ENCODE results near the gene TLN1.
A peak's percentile ranks its signal among the peaks of the same experiment; 100 is the strongest.

The TLN1 gene

DNA sequence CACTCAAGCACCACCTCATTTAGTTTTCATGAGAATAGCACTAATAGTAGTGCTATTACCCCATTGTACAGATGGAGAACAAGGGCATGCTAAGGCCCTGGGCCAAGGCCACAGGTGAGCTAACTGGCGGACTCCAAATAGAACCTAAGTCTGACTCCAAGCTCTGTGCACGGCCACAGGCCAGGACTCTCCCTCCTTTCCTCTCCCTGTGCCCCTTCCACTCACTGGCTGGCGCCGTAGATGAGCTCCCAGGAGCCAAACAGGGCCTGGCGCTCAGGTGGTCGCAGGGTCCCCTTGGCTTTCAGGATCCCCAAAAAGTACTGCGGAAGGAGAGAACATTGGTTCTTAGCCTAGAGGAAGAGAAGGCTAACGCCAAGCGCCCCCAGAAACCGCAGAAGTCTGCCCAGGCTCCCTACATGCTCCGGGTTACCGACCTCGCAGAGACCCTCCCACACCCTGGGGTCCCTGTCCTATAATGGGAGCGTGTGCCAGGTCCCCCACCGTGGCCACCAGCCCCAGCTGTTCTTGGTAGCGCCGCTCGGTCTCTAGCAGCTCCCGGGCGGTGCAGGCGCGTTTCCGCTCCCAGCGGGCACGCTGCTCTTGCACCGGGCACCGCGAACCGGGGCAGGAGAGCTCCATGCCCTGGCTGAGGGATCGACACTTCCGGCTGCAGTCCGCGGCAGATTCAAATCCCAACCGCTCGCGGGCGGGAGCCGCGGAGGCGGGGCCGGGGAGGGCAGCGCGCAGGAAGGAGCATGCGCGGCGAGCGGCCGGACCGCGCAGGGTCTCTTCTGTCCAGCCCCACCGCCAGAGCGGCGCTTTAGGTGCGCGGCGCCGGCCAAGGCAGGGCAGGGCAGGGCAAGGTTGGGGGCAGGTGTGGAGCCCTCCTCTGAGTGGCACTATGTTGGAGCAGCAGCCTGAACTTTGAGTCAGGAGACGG lies 67.2 kb downstream of the TLN1 start, which contains the start of gene ARHGEF39:
ARHGEF39 (minus strand) TSS at position 665 of the 940 bp plus-strand sequence; CDS start at position 639, 26 bp downstream.
- peak; percentile 95 for DNase-seq (ENCODE audit: low spot score)

- DNase-seq (ENCODE audit: low spot score), result no peak
Measured at GRCh38 chr9:35662437-35662836, 69.6 kb downstream of the TLN1 start.

DNA sequence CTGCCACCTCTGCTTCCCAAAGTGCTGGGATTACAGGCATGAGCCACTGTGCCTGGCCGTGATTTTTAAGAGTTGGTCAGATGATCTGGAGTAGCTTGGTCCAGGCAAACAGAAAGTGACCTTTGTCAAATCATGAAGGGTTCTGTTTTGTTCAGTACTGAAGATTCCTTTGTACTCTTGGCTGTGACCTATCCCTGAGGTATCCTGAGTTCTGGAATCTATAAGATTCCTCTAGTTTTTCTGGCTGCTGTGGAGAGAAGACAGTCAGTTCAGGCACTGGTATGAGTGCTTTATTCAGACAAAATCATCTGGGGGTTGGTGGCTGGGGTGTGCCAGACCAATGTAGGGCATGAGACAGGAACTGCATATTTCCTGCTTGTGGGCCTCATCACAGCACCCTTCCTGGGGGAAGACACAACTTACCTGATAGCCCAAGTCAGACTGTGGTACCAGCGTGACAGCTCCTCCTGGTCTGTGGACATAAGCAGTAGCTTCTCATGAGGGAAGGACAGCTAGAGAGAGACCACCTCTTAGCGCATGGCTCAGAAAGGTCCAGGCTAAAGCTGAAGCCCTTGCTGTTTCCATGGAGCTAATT lies 70.1 kb downstream of the TLN1 start:
- no peak for DNase-seq (ENCODE audit: low spot score)

GRCh38 chr9:35660966-35661415 lies 71.0 kb downstream of the TLN1 start:
- peak; percentile 49 for DNase-seq (ENCODE audit: low spot score)

DNA sequence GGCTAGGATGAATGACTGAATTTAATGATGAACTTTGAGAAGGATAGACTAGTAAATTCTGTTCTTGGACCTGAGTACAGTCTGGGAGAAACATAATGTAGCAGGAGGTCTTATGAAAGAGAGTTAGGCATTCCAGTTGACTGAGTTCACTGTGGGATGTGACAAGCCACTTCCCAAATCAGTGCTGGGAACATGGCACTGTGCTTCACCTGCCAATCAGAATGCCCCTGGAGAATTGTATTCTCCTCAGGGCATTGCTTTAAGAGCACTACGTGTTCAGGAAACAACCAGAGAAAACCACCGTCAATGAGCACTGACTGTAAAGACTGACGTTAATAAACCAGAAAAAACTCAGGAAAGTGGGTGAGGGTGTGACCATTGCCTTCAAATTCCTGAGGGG lies 72.7 kb downstream of the TLN1 start:
- DNase-seq (ENCODE audit: low spot score), result peak; percentile 47

- DNase-seq (ENCODE audit: low spot score), result peak; percentile 58
Measured at GRCh38 chr9:35658968-35659220, 73.1 kb downstream of the TLN1 start.

DNA sequence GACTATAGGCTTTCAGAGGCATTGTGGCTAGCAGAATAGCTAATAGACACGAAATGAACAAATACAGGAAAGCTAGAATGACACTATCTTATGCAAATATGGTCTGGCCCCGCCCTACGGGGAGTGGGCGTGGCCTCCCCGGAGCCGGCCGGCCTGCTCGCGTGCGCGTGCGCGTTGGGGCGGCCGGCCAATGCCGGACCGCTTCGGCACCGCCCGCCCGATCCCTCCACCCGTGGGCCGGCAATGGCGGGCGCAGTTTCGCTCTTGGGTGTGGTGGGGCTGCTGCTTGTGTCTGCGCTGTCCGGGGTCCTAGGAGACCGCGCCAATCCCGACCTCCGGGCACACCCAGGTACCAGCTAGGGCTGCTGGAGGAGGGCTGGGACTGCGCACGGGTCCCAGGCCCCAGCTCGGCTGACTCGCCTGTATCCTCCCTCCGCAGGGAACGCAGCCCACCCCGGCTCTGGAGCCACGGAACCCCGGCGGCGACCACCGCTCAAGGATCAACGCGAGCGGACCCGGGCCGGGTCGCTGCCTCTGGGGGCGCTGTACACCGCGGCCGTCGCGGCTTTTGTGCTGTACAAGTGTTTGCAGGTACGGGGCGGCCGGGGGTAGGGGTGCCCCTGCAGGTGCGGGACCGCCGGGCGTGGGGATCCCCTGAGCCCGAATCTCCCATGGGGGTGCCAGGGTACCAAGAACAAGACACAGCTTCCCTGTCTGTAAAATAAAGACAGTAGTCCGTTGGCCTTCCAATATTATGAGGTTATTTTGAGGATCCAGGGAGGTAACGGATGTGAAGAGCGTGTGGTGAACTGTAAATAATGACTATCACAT lies 73.6 kb downstream of the TLN1 start, which contains the start of gene CCDC107:
CCDC107 (plus strand) TSS at position 156 of the 831 bp plus-strand sequence; CDS start at position 244, 88 bp downstream.
- peak; percentile 97 for DNase-seq (ENCODE audit: low spot score)

DNA sequence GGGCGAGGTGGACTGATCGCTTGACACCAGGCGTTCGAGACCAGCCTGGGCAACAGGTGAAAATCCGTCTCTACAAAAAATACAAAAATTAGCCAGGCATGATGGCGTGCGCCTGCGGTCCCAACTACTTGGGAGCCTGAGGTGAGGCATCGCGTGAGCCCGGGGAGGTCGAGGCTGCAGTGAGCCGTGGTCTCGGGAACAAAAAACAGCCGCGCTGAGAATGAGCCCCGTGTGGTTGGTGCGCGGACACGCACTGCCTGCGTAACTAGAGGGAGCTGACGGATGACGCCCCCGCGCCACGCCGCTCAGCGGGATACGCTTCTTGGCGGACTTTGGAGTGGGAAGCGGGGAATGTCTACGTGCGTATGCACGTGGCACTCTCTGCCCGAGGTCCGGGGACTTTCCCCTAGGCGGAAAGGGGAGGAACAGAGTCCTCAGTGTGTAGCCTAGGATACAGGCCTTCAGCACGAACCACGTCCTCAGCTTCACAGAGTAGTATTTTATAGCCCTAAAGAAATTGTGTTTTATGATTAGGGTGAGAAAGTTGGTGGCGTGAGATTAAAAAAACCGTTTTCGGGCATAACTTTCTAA lies 74.4 kb downstream of the TLN1 start, which contains the start of gene RMRP:
RMRP (minus strand) TSS at position 474 of the 591 bp plus-strand sequence.
- peak; percentile 95 for DNase-seq (ENCODE audit: low spot score)

GRCh38 chr9:35656831-35657545 lies 75.0 kb downstream of the TLN1 start:
- no peak for DNase-seq (ENCODE audit: low spot score)

GRCh38 chr9:35656348-35656747 lies 75.6 kb downstream of the TLN1 start:
- DNase-seq (ENCODE audit: low spot score), result no peak

- DNase-seq (ENCODE audit: low spot score), result no peak
Measured at GRCh38 chr9:35653611-35654010, 78.4 kb downstream of the TLN1 start.

DNA sequence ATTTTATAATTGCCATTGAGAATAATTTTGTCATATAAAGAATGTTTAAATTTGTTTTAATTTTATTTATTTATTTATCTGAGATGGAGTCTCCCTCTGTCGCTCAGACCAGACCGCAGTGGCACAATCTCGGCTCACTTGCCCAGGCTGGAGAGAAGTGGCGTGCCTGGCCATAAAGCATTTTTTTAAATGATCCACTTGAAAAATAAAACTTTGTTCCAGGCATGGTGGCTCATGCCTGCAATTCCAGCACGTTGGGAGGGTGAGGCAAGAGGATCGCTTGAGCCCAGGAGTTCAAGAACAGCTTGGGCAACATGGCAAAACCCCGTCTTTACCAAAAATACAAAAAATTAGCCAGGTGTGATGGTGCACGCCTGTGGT lies 79.2 kb downstream of the TLN1 start:
- no peak for DNase-seq (ENCODE audit: low spot score)

- no peak for DNase-seq (ENCODE audit: low spot score)
Measured at GRCh38 chr9:35651956-35652828, 79.8 kb downstream of the TLN1 start.

DNA sequence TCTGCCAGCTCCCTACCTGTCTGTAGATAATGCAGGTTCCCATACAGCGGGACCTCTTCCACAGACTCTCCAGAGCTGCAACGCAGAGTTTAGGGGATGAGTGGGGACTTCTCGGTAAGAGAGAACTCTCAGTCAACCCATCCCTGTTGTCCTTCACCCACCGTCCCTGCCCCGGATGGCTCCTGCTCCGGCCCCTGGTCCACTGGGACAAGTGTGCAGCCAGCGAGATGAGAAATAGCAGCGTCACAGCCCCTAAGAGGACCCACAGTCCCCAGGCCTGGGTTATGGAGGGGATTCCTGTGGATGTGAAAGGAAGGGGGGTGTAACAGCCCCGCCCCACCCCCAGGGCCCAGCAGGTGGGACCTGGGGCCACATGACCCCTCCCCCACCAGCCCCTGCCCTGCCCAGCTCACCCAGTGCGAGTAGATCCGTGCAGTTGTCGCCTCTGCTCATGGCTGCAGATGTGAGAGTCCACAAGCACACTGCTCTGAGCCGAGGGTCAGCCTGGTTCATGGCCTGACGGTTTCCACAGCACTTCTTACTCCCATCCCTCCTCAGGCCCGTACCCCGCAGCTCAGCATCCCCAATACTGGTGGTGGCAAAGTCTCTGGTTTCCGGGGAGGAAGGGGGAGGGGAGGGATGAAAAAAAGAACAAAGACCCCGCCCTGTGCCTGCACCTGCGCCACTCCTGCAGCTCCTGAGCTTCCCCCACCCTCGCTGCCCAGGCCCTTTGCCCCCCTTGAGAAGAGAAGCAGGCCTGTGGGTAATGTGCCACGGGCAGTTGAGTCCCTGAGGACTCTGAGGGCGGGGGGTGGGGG lies 81.4 kb downstream of the TLN1 start, which contains the start of gene SIT1:
SIT1 (minus strand) TSS at position 591 of the 818 bp plus-strand sequence; CDS start at position 513, 78 bp downstream.
- DNase-seq (ENCODE audit: low spot score), result no peak

GRCh38 chr9:35649431-35650340 lies 82.3 kb downstream of the TLN1 start:
- no peak for DNase-seq (ENCODE audit: low spot score)
